ELF-1 (cell line): ENCODE measurements around the gene GUCY1A1.

ENCODE experiments used
- DNase-seq: peaks from one replicate; pipeline ENCODE4 v3.0.0-alpha.2; 2016; ENCODE audit warnings: low read depth, low spot score

GUCY1A1 gene

GRCh38 chr4:155692361-155692760 is 25.7 kb downstream of the GUCY1A1 start:
- no peak for DNase-seq

GRCh38 chr4:155693015-155693663 is 26.5 kb downstream of the GUCY1A1 start:
- no peak for DNase-seq

GRCh38 chr4:155694100-155694785 is 27.6 kb downstream of the GUCY1A1 start:
- no peak for DNase-seq

- no peak for DNase-seq
These were observed 29.6 kb downstream of the GUCY1A1 start for GRCh38 chr4:155696226-155696625.

- DNase-seq, result no peak
These were observed 30.1 kb downstream of the GUCY1A1 start for GRCh38 chr4:155696726-155697125.

- no peak for DNase-seq
These were observed 35.2 kb downstream of the GUCY1A1 start for GRCh38 chr4:155701827-155702226.

- DNase-seq, result no peak
These were observed 37.0 kb downstream of the GUCY1A1 start for GRCh38 chr4:155703486-155704247.

DNA sequence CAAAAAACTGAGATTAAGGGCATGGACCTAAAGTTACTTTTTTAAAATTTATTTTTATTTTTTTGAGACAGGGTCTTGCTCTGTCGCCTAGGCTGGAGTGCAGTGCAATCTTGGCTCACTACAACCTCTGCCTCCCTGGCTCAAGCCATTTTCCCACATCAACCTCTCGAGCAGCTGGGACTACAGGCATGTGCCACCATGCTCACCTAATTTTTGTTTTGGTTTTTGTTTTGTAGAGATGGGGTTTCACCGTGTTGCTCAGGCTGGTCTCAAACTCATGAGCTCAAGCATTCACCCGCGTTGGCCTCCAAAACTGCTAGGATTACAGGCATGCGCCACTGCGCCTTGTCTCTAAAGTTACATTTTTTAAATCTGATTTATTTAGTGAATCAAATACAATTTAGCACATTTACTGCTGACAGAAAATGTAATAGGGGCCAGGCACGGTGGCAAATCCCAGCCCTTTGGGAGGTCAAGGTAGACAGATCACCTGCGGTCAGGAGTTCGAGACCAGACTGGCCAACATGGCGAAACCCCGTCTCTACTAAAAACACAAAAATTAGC is 38.3 kb downstream of the GUCY1A1 start:
- DNase-seq, result no peak

DNA sequence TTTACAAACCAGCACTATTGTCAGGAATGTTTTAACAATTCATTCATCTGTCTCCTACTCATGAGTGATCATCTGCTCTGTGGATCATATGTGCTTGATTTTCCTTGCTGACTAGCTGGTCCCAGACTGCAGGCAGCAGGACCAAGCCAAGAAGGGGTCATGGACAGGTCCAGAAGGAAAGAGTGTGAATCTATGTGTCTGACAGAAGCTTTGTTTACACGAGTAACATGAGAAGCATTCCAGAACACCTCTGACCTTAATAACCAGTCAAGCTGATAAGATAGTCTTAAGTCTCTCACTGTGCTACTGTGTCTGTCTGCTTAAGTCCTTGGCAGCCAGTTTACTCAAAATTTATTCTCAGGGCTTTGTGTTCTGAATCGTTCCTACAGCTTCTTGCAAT is 39.0 kb downstream of the GUCY1A1 start:
- peak; percentile 28 for DNase-seq

DNA sequence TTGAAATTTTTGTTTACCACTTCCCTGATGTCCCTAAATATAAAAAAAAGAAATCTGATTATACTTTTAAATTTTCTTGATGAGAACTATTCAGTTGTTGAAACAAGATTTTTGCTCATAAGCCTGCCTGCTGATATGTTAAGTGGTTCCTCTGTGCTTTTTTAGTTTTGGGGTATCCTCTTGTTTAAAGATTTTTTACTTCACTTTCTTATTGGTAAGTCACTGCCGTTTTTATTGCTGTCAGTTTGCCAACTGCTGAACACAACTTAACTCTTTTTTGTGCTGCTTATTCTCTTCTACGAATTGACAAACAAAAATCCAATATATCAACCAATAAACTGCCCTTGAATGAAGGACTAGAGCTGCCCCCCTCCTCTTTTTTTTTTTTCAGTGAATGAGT is 39.5 kb downstream of the GUCY1A1 start:
- DNase-seq, result no peak

- DNase-seq, result no peak
These were observed 40.6 kb downstream of the GUCY1A1 start for GRCh38 chr4:155707251-155707650.

GRCh38 chr4:155708782-155709181 is 42.1 kb downstream of the GUCY1A1 start:
- no peak for DNase-seq

- DNase-seq, result no peak
These were observed 43.3 kb downstream of the GUCY1A1 start for GRCh38 chr4:155709918-155710317.

- no peak for DNase-seq
These were observed 44.9 kb downstream of the GUCY1A1 start for GRCh38 chr4:155711556-155711955.

- no peak for DNase-seq
These were observed 46.2 kb downstream of the GUCY1A1 start for GRCh38 chr4:155712846-155713245.

DNA sequence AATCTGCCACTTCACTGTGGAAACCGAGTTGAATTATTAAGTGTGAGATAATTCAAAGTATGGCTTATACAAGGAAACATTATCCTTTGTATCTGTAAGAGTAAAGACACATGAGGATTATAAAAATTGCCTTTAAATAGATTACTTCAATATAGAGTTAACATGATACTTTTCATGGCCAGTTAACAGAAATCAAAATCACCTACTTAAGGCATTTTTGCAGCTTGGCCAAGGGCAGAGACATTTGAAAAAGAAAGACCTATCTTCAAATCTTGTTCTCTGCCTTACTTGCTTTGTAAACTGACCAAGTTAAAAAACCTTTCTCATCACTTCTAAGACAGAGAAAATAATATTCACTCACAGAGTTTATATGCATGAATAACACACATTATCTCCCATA is 47.3 kb downstream of the GUCY1A1 start:
- no peak for DNase-seq

DNA sequence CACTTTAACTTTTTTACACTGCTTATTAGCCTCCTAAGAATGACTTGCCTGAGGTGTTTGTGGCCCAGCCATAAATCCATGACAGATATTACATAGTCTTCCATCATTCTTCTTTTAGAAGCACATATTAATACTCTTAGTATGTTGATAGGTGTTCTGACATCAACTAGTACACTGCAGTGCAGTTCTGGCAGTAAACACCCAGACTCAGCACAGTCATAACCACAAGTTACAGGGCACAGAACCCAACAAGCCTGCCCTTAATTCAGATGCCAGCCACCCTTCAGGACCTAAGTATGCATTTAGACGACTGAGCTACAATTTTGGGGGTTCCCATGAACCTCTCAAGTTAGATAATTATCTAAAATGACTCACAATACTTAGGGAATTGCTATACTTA is 55.7 kb downstream of the GUCY1A1 start:
- no peak for DNase-seq

GRCh38 chr4:155722816-155723499 is 56.3 kb downstream of the GUCY1A1 start:
- no peak for DNase-seq

GRCh38 chr4:155724731-155725130 is 58.1 kb downstream of the GUCY1A1 start:
- DNase-seq, result no peak

DNA sequence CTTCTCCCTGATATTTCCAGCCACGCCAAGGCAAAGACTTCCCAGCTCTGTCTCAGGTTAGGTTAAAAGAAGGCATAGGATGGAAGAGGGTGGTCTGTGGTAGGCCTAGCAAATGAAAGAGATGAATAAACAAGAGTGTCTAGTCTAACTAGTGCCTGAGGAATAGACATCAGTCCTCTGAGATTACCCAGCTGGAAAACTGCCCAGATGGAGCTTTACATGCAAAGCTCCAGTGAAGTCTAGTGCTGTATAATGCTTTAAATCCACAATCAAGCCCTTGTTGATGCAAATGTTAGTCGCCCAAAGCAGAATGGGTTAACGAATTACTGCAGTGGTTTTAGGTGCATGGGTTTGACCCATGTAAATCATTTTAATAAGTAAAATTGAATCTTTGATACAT is 67.4 kb downstream of the GUCY1A1 start:
- no peak for DNase-seq

- no peak for DNase-seq
These were observed 68.3 kb downstream of the GUCY1A1 start for GRCh38 chr4:155734951-155735350.

GRCh38 chr4:155735496-155735895 is 68.8 kb downstream of the GUCY1A1 start:
- DNase-seq, result no peak
